ENCODE results near the gene RGS7.
A peak's percentile ranks its signal among the peaks of the same experiment; 100 is the strongest.
"Not testable (repeated sequence)": the region's sequence is repeated elsewhere in the genome, so short reads cannot be mapped to it uniquely, and the experiment has no call there.

The RGS7 gene

GRCh38 chr1:241203817-241204216, 153.2 kb downstream of the RGS7 start:
- no peak for DNase-seq

- DNase-seq, result no peak
These were observed 154.6 kb downstream of the RGS7 start for GRCh38 chr1:241202401-241202800.

GRCh38 chr1:241186716-241187115, 170.3 kb downstream of the RGS7 start:
- DNase-seq, result no peak

- DNase-seq, result no peak
These were observed 175.0 kb downstream of the RGS7 start for GRCh38 chr1:241181971-241182370.

GRCh38 chr1:241181471-241181870, 175.5 kb downstream of the RGS7 start:
- DNase-seq, result no peak

GRCh38 chr1:241180569-241180968, 176.4 kb downstream of the RGS7 start:
- no peak for DNase-seq

GRCh38 chr1:241177660-241178059, 179.3 kb downstream of the RGS7 start:
- no peak for DNase-seq

- DNase-seq, result no peak
These were observed 184.5 kb downstream of the RGS7 start for GRCh38 chr1:241172486-241172885.

GRCh38 chr1:241171991-241172390, 185.0 kb downstream of the RGS7 start:
- DNase-seq, result no peak

GRCh38 chr1:241167121-241167630, 189.8 kb downstream of the RGS7 start:
- peak; percentile 38 for DNase-seq

- DNase-seq, result no peak
These were observed 190.4 kb downstream of the RGS7 start for GRCh38 chr1:241166625-241167024.

GRCh38 chr1:241165256-241165655, 191.7 kb downstream of the RGS7 start:
- DNase-seq, result not testable (repeated sequence)

GRCh38 chr1:241163363-241163762, 193.6 kb downstream of the RGS7 start:
- DNase-seq, result no peak

- no peak for DNase-seq
These were observed 195.8 kb downstream of the RGS7 start for GRCh38 chr1:241161188-241161689.

GRCh38 chr1:241157435-241157834, 199.6 kb downstream of the RGS7 start:
- DNase-seq, result no peak

GRCh38 chr1:241156231-241156965, 200.6 kb downstream of the RGS7 start:
- DNase-seq, result peak; percentile 51

- DNase-seq, result no peak
These were observed 211.1 kb downstream of the RGS7 start for GRCh38 chr1:241145881-241146280.

- no peak for DNase-seq
These were observed 213.1 kb downstream of the RGS7 start for GRCh38 chr1:241143765-241144442.

GRCh38 chr1:241142493-241142892, 214.5 kb downstream of the RGS7 start:
- DNase-seq, result no peak

- not testable (repeated sequence) for DNase-seq
These were observed 215.4 kb downstream of the RGS7 start for GRCh38 chr1:241141646-241142045.

GRCh38 chr1:241140670-241141069, 216.3 kb downstream of the RGS7 start:
- DNase-seq, result no peak

- no peak for DNase-seq
These were observed 218.0 kb downstream of the RGS7 start for GRCh38 chr1:241139047-241139446.

- DNase-seq, result no peak
These were observed 218.8 kb downstream of the RGS7 start for GRCh38 chr1:241138248-241138647.

GRCh38 chr1:241136389-241136788, 220.6 kb downstream of the RGS7 start:
- DNase-seq, result no peak

All from NCI-H774 (cell line).